NB4 (cell line): ENCODE data around the gene ABLIM2.

Experiments used
- CTCF ChIP-seq: IDR thresholded peaks from one replicate; pipeline ENCODE4 v1.5.1; 2012; ENCODE audit warnings: low read depth, low read length
- MAX ChIP-seq: IDR thresholded peaks from 2 replicates; pipeline ENCODE4 v1.6.1; 2011; ENCODE audit warnings: low read depth, low read length
- MYC ChIP-seq: IDR thresholded peaks from 2 replicates; pipeline ENCODE4 v1.6.1; 2011; ENCODE audit warnings: low read depth, low read length
- POLR2A ChIP-seq: IDR thresholded peaks from 2 replicates; pipeline ENCODE4 v1.6.1; 2011; ENCODE audit warnings: mild to moderate bottlenecking; ENCODE audit not compliant: insufficient read length; ENCODE audit errors: extremely low read depth

- TF ChIP-seq MYC = no peak
- no peak for TF ChIP-seq CTCF
- TF ChIP-seq POLR2A = no peak
- TF ChIP-seq MAX = no peak
Observed at GRCh38 chr4:8132947-8133705, 25.5 kb downstream of the ABLIM2 start.
